Activated CD4-positive, CD25-positive, alpha-beta regulatory T cell (primary cell): ENCODE results near the gene PPFIBP1.
"Not testable (repeated sequence)": the region's sequence is repeated elsewhere in the genome, so short reads cannot be mapped to it uniquely, and the experiment has no call there.

Source experiments
- DNase-seq, 4 experiments: peaks; one replicate each; lab custom pipeline; 2025; lab: John Stamatoyannopoulos, UW

The PPFIBP1 gene

DNA sequence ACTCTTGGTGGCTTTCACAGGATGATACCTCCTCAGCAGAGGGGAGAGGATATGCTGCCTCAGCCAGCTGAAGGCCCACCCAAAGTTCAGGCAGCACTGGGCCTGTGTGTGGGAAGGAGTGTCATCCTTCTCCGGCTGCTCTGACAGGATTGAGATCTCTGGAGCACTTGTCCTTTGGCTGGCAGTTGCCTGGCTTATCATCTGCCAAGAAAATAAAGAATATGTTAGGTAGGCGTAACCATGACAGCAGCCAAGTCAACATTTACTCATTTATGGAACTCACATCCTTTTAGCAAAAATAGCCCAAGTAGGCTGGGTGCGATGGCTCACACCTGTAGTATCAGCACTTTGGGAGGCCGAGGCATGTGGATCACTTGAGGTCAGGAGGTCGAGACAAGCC lies 68.5 kb downstream of the PPFIBP1 start:
- DNase-seq = no peak

DNA sequence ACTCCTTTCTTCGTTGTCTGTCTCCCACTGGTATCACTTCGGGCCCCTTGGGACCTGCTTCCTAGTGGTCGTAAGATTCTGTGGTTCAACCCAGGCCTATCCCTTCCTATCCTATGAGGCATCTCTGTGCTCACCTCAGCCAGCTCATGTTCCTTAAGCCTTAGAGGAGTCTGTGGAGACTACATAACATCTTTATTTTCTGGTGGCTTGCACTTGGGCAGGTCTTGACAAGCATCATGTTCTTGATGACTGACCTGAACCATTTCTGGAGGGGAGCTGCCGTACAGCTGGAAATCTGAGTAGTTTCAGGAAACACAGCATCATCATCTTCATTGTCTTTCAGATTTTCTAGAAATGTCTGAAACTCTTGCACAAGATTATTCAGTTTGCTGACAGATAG lies 69.3 kb downstream of the PPFIBP1 start:
- no peak for DNase-seq

GRCh38 chr12:27595231-27595642 lies 71.2 kb downstream of the PPFIBP1 start:
- DNase-seq = no peak

DNA sequence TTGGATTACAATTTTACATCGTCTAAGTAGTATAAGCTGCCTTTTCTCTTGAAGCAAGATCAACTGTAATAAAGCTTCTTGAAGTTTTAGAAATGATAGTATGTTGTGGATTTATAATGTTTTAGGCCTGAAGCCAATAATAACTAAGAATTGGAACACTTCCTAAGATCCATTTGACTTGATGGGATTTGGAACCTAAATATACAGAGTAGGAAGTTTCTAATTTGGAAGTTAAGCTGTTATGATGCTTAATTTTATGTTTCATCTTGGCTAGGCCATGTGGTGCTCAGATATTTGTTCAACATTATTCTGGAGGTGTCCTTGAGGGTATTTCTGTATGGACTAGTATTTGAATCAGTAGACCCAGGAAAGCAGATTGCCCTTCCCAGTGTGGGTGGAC lies 74.9 kb downstream of the PPFIBP1 start:
- DNase-seq = not testable (repeated sequence)

- DNase-seq = not testable (repeated sequence)
These were observed 77.2 kb downstream of the PPFIBP1 start for GRCh38 chr12:27601056-27601828.

- DNase-seq = no peak
These were observed 78.5 kb downstream of the PPFIBP1 start for GRCh38 chr12:27602516-27602915.

GRCh38 chr12:27604431-27604830 lies 80.4 kb downstream of the PPFIBP1 start:
- no peak for DNase-seq

- no peak for DNase-seq
These were observed 83.0 kb downstream of the PPFIBP1 start for GRCh38 chr12:27606986-27607385.

DNA sequence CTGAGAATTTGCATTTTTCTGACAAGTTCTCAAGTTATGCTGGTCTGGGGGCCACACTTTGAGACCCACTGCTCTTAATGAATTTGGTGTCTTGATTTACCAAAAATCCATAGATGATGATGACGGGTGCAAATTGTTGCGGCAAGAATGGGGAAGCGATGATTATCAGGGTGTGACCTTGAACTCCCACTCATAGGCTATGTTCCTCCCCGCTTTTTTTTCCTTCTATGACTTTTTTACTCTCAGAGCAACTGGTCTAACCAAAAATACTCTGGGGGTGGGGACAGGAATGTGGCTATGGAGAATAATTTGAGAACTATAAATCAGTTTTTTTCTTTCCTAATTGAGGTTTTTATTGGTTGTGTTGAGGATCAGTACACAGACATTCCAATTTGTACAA lies 83.6 kb downstream of the PPFIBP1 start:
- no peak for DNase-seq

GRCh38 chr12:27608890-27609289 lies 84.9 kb downstream of the PPFIBP1 start:
- no peak for DNase-seq

DNA sequence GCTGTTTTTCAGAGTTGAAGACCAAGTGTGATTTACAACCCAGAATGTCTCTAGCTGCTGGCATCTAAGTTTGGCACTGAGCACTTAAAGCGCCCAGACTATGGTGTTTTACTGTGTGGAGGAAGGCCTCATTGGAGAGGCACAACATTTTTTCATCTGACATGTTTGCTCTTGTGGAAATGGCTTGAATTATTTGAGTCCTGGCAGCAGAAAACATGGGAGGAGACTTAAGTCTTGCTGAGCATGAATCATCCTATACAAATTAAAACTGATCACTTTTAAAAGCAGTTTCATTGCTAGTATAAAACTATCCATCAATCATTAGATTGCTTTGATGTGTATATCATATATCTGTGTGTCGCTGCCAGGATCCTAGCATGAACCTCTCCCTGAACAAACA lies 86.4 kb downstream of the PPFIBP1 start:
- no peak for DNase-seq

- DNase-seq = no peak
These were observed 90.4 kb downstream of the PPFIBP1 start for GRCh38 chr12:27614386-27614785.

- no peak for DNase-seq
These were observed 90.9 kb downstream of the PPFIBP1 start for GRCh38 chr12:27614866-27615265.

DNA sequence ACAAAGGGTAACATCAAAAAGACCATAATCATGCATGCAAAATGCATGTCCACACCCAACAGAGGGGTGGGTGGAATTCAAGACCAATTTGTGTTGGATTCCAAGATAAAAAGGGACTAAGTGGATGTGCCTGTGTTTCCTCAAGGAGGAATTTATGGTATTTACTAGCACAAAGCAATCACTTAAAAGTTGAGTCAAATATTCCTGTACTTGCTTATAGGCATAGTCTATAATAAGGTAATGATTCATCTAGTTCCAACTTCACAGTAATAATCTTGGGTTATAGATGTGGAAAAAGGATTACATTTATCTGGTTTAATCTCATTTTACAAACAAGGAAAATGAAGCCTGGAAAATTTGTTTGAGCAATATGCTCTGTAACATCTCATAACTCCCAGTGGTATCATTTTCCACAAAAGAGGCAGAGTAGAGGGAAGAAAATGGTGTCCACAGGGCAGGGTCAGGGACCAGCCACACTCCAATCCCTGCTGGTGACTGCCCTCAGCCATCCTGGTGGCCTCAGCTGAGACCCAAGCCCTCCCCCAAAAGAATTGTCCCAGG lies 91.4 kb downstream of the PPFIBP1 start:
- no peak for DNase-seq

DNA sequence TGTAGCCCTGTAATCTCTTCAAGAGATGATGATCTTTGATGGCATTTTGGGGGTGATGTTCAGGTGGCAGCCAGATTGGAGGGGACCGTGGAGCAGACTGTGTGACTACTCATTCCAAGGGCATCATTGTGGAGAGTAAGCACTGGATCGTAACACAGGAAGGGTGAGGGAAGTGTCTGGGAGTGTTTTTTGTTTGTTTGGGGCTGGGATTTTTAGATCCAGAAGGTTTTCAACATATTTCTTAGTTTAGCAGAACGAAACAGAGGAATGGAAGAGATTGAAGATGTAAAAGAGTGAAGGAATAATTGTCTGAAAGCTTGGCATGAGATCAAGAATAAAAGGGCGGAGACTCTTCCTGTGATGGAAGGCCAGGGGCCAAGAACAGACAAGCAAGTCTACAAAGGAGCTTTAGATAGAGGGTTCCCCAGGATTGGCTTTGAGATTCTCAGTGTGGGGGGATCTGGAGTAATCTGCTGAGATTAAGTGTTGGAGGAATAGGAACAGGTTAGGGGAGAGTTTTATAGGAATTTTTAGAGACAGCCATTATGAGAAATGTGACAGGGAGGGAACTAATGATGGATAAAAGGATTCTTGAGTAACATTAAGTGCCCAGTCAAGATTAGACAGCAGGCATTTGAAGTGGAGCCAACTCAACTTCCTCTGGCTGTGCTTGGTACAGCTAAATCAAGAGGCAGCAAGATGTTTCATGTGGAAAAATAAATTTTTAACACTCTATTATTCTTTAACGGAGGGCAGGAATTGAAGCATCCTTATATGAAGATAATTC lies 92.5 kb downstream of the PPFIBP1 start:
- DNase-seq = no peak

GRCh38 chr12:27618836-27619235 lies 94.8 kb downstream of the PPFIBP1 start:
- no peak for DNase-seq

GRCh38 chr12:27619308-27619707 lies 95.3 kb downstream of the PPFIBP1 start:
- no peak for DNase-seq

GRCh38 chr12:27620121-27620520 lies 96.1 kb downstream of the PPFIBP1 start:
- no peak for DNase-seq

GRCh38 chr12:27622436-27623195 lies 98.6 kb downstream of the PPFIBP1 start:
- DNase-seq = no peak

- no peak for DNase-seq
These were observed 99.6 kb downstream of the PPFIBP1 start for GRCh38 chr12:27623645-27624044.

- no peak for DNase-seq
These were observed 100.6 kb downstream of the PPFIBP1 start for GRCh38 chr12:27624586-27624985.

- no peak for DNase-seq
These were observed 103.3 kb downstream of the PPFIBP1 start for GRCh38 chr12:27627123-27627852.
